ENCODE measurements around the gene OR2A25. TPM values are rescaled to one million over a fixed set of nuclear protein-coding genes. Genes with fewer than 3 reads are reported as not detected.

The OR2A25 gene
- total and polyA plus RNA-seq, 2 donors (not counting 1 experiment from before 2014, with no cell fraction given) = not detected

GRCh38 chr7:144032516-144032915 is 37.1 kb upstream of the OR2A25 start:
- H3K4me1 ChIP-seq (ENCODE audit: control insufficient read depth, extremely low read depth, insufficient read depth, low read length) = no peaks in the 10 kb centered on the region
- no peak overlapping the region for H2AFZ ChIP-seq (ENCODE audit: low read length)
- no peak for TF ChIP-seq EZH2 (IDR thresholded peaks at IDR 0.05; ENCODE audit: low read length, missing control alignments)
- no peak for TF ChIP-seq CTCF (conservative IDR thresholded peaks at IDR 0.05 in 1 of 2, IDR thresholded peaks at IDR 0.05 in 1 of 2; ENCODE audit: low read depth in 1 of 2, low read length in 2 of 2)
- H4K20me1 ChIP-seq (ENCODE audit: control insufficient read depth, extremely low read depth, insufficient read depth, low read length) = no peaks in the 10 kb centered on the region
- H3K9ac ChIP-seq (ENCODE audit: insufficient read depth, low read length) = no peak overlapping the region
- H3K79me2 ChIP-seq (ENCODE audit: control insufficient read depth, insufficient read depth, low read length) = no peaks in the 10 kb centered on the region
- DNase-seq (ENCODE audit: low read depth in 2 of 2) = no peak
- no peaks in the 10 kb centered on the region for H3K36me3 ChIP-seq (ENCODE audit: control insufficient read depth, insufficient read depth, low read length)
- no peak overlapping the region for H3K27ac ChIP-seq (ENCODE audit: insufficient read depth, low read length)
- no peaks in the 10 kb centered on the region for H3K27me3 ChIP-seq (ENCODE audit: control insufficient read depth, insufficient read depth, low read length)
- no peaks in the 10 kb centered on the region for H3K9me3 ChIP-seq (ENCODE audit: control insufficient read depth, insufficient read depth, low read depth, low read length)
- no peak overlapping the region for H3K4me3 ChIP-seq (replicated peaks in 1 of 4; ENCODE audit: control extremely low read depth in 1 of 4, insufficient read depth in 1 of 4, low read depth in 3 of 4, low read length in 4 of 4)
- no peak overlapping the region for H3K4me2 ChIP-seq (ENCODE audit: extremely low read depth, insufficient read depth, low read length)

DNA sequence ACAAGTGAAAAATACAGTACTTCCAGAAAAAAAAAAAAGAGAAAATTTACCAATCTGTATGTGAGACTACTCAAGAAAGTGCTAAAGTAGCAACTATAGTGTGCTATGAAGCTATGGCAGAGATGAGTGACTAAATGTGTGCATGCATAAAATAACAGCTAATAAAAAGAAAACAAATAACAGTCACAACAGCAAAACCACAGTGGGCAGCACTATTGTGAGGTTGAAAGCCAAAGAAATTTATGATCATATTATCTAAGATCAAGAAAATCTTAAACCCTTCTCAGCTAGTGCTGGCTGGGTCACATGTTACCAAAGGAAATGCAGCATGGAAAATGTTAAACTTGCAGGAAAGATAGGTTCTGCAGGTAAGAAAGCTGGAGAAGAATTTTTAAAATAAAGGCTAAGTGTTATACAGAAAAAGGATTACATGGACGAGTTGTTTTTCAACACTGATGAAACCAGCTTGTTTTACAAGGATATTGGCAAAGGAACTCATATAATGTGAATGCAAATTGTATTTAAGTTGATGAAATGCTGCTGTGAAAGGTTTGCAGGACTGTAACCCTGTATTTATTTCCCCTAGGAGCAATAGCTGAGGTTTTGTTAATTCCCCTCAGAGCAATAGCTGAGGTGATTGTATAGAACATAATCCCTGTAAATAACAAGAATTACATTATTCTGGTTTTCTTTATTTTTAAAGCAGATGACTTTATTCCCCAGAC is 36.5 kb upstream of the OR2A25 start:
- Histone ChIP-seq H4K20me1 (ENCODE audit: control insufficient read depth, extremely low read depth, insufficient read depth, low read length) (no peaks in the 10 kb centered on the region), H3K27ac (ENCODE audit: insufficient read depth, low read length) (no peak overlapping the region), H3K9me3 (ENCODE audit: control insufficient read depth, insufficient read depth, low read depth, low read length) (no peaks in the 10 kb centered on the region), H3K36me3 (ENCODE audit: control insufficient read depth, insufficient read depth, low read length) (no peaks in the 10 kb centered on the region), H3K4me3 (replicated peaks in 1 of 4; ENCODE audit: control extremely low read depth in 1 of 4, insufficient read depth in 1 of 4, low read depth in 3 of 4, low read length in 4 of 4) (no peak overlapping the region), H3K9ac (ENCODE audit: insufficient read depth, low read length) (no peak overlapping the region), H3K27me3 (ENCODE audit: control insufficient read depth, insufficient read depth, low read length) (no peaks in the 10 kb centered on the region), H3K4me2 (ENCODE audit: extremely low read depth, insufficient read depth, low read length) (no peak overlapping the region), H3K79me2 (ENCODE audit: control insufficient read depth, insufficient read depth, low read length) (no peaks in the 10 kb centered on the region), H3K4me1 (ENCODE audit: control insufficient read depth, extremely low read depth, insufficient read depth, low read length) (no peaks in the 10 kb centered on the region), H2AFZ (ENCODE audit: low read length) (no peak overlapping the region)
- no peak for TF ChIP-seq CTCF (conservative IDR thresholded peaks at IDR 0.05 in 1 of 2, IDR thresholded peaks at IDR 0.05 in 1 of 2; ENCODE audit: low read depth in 1 of 2, low read length in 2 of 2)
- no peak for TF ChIP-seq EZH2 (IDR thresholded peaks at IDR 0.05; ENCODE audit: low read length, missing control alignments)
- DNase-seq (ENCODE audit: low read depth in 2 of 2) = no peak

DNA sequence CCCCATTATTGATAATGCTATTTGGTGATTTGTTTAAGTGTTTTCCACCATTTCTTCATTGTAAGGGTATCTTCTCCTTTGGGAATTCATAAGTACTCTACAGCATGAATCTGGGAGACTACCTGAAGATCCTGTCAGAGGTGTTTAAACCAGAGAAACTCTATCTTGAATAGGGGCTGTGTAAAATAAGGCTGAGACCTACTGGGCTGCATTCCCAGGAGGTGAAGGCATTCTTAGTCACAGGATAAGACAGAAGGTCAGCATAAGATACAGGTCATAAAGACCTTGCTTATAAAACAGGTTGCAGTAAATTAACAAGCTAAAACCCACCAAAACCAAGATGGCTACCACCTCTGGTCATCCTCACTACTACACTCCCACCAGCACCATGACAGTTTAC is 34.2 kb upstream of the OR2A25 start:
- DNase-seq (ENCODE audit: low read depth in 2 of 2) = no peak
- no peak overlapping the region for H3K9ac ChIP-seq (ENCODE audit: insufficient read depth, low read length)
- H4K20me1 ChIP-seq (ENCODE audit: control insufficient read depth, extremely low read depth, insufficient read depth, low read length) = no peaks in the 10 kb centered on the region
- no peak overlapping the region for H2AFZ ChIP-seq (ENCODE audit: low read length)
- no peaks in the 10 kb centered on the region for H3K79me2 ChIP-seq (ENCODE audit: control insufficient read depth, insufficient read depth, low read length)
- no peaks in the 10 kb centered on the region for H3K27me3 ChIP-seq (ENCODE audit: control insufficient read depth, insufficient read depth, low read length)
- H3K9me3 ChIP-seq (ENCODE audit: control insufficient read depth, insufficient read depth, low read depth, low read length) = no peaks in the 10 kb centered on the region
- no peak for TF ChIP-seq CTCF (conservative IDR thresholded peaks at IDR 0.05 in 1 of 2, IDR thresholded peaks at IDR 0.05 in 1 of 2; ENCODE audit: low read depth in 1 of 2, low read length in 2 of 2)
- no peak for TF ChIP-seq EZH2 (IDR thresholded peaks at IDR 0.05; ENCODE audit: low read length, missing control alignments)
- H3K4me2 ChIP-seq (ENCODE audit: extremely low read depth, insufficient read depth, low read length) = no peak overlapping the region
- H3K36me3 ChIP-seq (ENCODE audit: control insufficient read depth, insufficient read depth, low read length) = no peaks in the 10 kb centered on the region
- no peaks in the 10 kb centered on the region for H3K4me1 ChIP-seq (ENCODE audit: control insufficient read depth, extremely low read depth, insufficient read depth, low read length)
- H3K4me3 ChIP-seq (replicated peaks in 1 of 4; ENCODE audit: control extremely low read depth in 1 of 4, insufficient read depth in 1 of 4, low read depth in 3 of 4, low read length in 4 of 4) = no peak overlapping the region
- no peak overlapping the region for H3K27ac ChIP-seq (ENCODE audit: insufficient read depth, low read length)

Data from fibroblast of lung (primary cell).